Panc1 (cell line): ENCODE measurements around the gene MGAT4A.

Experiments
- CTCF ChIP-seq: fragments of 450-650 bp; IDR thresholded peaks from 2 replicates; pipeline ENCODE4 v1.5.1; 2017; ENCODE audit warnings: mild to moderate bottlenecking
- POLR2AphosphoS5 ChIP-seq: IDR thresholded peaks from 2 replicates; pipeline ENCODE4 v1.6.1; 2012; ENCODE audit warnings: mild to moderate bottlenecking, low read depth, low read length, moderate library complexity
- TCF7L2 ChIP-seq: IDR thresholded peaks from 2 replicates; pipeline ENCODE4 v1.6.1; 2011; ENCODE audit warnings: mild to moderate bottlenecking, low read depth, low read length, inconsistent platforms
- TF ChIP-seq, protein P1 (sequence below), 2 experiments: IDR thresholded peaks; 2 replicates each; pipeline ENCODE4 v1.6.1; 2011 to 2012; ENCODE audit warnings: low read depth in 2 of 2, control low read depth in 1 of 2, low read length in 1 of 2, mild to moderate bottlenecking in 1 of 2, moderate library complexity in 1 of 2; ENCODE audit not compliant: insufficient read depth in 1 of 2

DNA sequence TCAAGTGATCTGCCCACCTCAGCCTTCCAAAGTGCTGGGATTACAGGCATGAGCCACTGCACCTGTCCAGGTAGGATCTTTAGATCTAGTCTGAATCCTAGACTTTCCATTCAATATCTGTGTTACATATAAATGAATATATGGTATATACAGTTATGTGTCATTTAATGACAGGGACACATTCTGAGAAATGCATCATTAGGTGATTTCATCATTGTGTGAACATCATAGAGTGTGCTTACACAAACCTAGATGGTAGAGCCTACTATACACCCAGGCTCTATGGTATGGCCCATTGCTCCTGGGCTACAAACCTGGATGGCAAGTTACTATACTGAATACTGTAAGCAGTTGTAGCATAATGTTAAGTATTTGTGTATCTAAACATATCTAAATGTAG, 15.5 kb upstream of the MGAT4A start:
- no peak for TF ChIP-seq CTCF
- TF ChIP-seq POLR2AphosphoS5 = no peak
- TF ChIP-seq, protein P1, sequence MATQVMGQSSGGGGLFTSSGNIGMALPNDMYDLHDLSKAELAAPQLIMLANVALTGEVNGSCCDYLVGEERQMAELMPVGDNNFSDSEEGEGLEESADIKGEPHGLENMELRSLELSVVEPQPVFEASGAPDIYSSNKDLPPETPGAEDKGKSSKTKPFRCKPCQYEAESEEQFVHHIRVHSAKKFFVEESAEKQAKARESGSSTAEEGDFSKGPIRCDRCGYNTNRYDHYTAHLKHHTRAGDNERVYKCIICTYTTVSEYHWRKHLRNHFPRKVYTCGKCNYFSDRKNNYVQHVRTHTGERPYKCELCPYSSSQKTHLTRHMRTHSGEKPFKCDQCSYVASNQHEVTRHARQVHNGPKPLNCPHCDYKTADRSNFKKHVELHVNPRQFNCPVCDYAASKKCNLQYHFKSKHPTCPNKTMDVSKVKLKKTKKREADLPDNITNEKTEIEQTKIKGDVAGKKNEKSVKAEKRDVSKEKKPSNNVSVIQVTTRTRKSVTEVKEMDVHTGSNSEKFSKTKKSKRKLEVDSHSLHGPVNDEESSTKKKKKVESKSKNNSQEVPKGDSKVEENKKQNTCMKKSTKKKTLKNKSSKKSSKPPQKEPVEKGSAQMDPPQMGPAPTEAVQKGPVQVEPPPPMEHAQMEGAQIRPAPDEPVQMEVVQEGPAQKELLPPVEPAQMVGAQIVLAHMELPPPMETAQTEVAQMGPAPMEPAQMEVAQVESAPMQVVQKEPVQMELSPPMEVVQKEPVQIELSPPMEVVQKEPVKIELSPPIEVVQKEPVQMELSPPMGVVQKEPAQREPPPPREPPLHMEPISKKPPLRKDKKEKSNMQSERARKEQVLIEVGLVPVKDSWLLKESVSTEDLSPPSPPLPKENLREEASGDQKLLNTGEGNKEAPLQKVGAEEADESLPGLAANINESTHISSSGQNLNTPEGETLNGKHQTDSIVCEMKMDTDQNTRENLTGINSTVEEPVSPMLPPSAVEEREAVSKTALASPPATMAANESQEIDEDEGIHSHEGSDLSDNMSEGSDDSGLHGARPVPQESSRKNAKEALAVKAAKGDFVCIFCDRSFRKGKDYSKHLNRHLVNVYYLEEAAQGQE (IDR thresholded peaks at IDR 0.05; ENCODE audit: insufficient read depth in 1 of 2, low read depth in 2 of 2, low read length in 1 of 2) = no peak
- no peak for TF ChIP-seq TCF7L2
